ENCODE results near the gene XYLT2. TPM values are rescaled to one million over a fixed set of nuclear protein-coding genes. Genes with fewer than 3 reads are reported as not detected.
"Not testable (repeated sequence)": the region's sequence is repeated elsewhere in the genome, so short reads cannot be mapped to it uniquely, and the experiment has no call there.

XYLT2 gene
- polyA plus RNA-seq, 2 of the 4 experiments (the other 2 are of a cell fraction): 9.7 to 15.8 TPM

DNA sequence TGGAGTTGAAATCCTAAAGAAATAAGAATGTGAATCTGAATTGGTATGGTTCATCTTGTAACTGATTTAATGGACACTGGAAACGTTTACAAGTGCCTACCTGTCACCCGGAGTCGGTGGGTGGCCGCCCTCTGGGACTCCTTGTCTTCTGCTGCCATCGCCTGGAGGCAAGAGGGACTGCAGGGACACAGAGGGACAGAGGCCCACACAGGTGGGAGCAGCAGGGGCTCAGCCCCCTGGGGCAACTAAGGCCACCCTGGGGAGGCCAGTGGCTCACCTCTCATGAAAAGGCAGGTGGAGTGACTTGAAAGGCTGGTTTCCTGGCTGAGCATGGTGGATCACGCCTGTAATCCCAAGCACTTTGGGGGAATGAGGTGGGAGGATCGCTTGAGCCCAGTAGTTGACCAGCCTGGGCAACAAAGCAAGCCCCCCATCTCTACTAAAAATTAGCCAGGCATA is 48.5 kb upstream of the XYLT2 start:
- FAIRE-seq (no peak), DNase-seq (ENCODE audit: low read depth in 1 of 2, low spot score in 1 of 2) (peak; percentile 81 to 90), ATAC-seq (peak; percentile 93 to 99)
- no peak overlapping the region for H3K4me3 ChIP-seq
- POLR2A ChIA-PET: no interaction called here
- WGBS (ENCODE audit: missing lambda C conversion rate): 15% methylated on average over 7 of the region's 7 CpGs
- H3K4me2 ChIP-seq: no peak overlapping the region
- CTCF ChIA-PET: interaction anchor here (0.6 to 46.2 kb wide), 63 partner anchors 2 to 554 kb away, joined by 3 to 1256 read pairs (median 4); partner anchors contain the start of genes COL1A1, PDK2, SGCA and TMEM92
- TF ChIP-seq, protein P1, sequence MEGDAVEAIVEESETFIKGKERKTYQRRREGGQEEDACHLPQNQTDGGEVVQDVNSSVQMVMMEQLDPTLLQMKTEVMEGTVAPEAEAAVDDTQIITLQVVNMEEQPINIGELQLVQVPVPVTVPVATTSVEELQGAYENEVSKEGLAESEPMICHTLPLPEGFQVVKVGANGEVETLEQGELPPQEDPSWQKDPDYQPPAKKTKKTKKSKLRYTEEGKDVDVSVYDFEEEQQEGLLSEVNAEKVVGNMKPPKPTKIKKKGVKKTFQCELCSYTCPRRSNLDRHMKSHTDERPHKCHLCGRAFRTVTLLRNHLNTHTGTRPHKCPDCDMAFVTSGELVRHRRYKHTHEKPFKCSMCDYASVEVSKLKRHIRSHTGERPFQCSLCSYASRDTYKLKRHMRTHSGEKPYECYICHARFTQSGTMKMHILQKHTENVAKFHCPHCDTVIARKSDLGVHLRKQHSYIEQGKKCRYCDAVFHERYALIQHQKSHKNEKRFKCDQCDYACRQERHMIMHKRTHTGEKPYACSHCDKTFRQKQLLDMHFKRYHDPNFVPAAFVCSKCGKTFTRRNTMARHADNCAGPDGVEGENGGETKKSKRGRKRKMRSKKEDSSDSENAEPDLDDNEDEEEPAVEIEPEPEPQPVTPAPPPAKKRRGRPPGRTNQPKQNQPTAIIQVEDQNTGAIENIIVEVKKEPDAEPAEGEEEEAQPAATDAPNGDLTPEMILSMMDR (IDR thresholded peaks at IDR 0.05): peak; percentile 99
- TF ChIP-seq SMC3 (IDR thresholded peaks at IDR 0.05): peak; percentile 100
- TF ChIP-seq, protein P2, sequence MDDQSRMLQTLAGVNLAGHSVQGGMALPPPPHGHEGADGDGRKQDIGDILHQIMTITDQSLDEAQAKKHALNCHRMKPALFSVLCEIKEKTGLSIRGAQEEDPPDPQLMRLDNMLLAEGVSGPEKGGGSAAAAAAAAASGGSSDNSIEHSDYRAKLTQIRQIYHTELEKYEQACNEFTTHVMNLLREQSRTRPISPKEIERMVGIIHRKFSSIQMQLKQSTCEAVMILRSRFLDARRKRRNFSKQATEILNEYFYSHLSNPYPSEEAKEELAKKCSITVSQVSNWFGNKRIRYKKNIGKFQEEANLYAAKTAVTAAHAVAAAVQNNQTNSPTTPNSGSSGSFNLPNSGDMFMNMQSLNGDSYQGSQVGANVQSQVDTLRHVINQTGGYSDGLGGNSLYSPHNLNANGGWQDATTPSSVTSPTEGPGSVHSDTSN (IDR thresholded peaks at IDR 0.05): no peak
- 0 out of 2 replicates have a peak, but pooled peaks have one; percentile 49 for TF ChIP-seq MAZ (IDR thresholded peaks at IDR 0.05; ENCODE audit: borderline replicate concordance, low read depth, low read length)
- peak; percentile 100 for TF ChIP-seq RAD21 (conservative IDR thresholded peaks at IDR 0.05 in 1 of 2, IDR thresholded peaks at IDR 0.05 in 1 of 2)
- H3K4me1 ChIP-seq: no peaks in the 10 kb centered on the region
- no peak overlapping the region for H3K27ac ChIP-seq
- no peaks in the 10 kb centered on the region for H3K9me3 ChIP-seq

DNA sequence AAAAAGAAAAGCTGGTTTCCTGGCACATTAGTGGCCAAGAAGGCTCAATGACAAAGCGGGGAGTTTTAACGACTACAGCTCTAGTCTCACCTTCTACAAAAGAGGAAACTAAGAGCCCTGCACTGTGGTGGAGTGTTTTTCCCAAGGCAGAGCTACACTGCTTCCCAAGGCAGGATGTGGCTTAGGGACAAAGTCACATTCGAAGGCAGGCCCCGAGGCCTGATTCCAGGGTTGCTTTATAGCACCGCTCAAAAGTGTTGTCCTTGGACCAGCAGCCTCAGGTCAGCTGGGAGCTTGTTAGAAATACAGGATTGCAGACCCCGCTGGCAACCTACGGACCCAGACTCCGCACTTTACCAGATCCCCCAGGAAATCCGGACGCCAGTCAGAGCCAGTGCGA is 47.9 kb upstream of the XYLT2 start:
- no peaks in the 10 kb centered on the region for H3K4me1 ChIP-seq
- no peak overlapping the region for H3K4me3 ChIP-seq
- no peak overlapping the region for H3K4me2 ChIP-seq
- ChIA-PET CTCF (interaction anchor here (0.6 to 46.2 kb wide), 48 partner anchors 1 to 1197 kb away, joined by 3 to 1256 read pairs (median 4); partner anchors contain the start of genes COL1A1, PDK2, SGCA and TMEM92), POLR2A (interaction anchor here (1.1 kb wide), 1 partner anchor 98 kb away, joined by 4 read pairs; no protein-coding TSS in a partner anchor)
- DNase-seq (ENCODE audit: low read depth in 1 of 2, low spot score in 1 of 2) (no peak), ATAC-seq (peak in 1 of 2 experiments; percentile 35; a peak in 3 of 6 replicates), FAIRE-seq (no peak)
- no peak overlapping the region for H3K27ac ChIP-seq
- no peaks in the 10 kb centered on the region for H3K9me3 ChIP-seq
- 55% methylated on average over 11 of the region's 11 CpGs for WGBS (ENCODE audit: missing lambda C conversion rate)
- TF ChIP-seq KDM5A (IDR thresholded peaks at IDR 0.05) (no peak), MYC (IDR thresholded peaks at IDR 0.05; ENCODE audit: borderline replicate concordance, low read length) (no peak)

DNA sequence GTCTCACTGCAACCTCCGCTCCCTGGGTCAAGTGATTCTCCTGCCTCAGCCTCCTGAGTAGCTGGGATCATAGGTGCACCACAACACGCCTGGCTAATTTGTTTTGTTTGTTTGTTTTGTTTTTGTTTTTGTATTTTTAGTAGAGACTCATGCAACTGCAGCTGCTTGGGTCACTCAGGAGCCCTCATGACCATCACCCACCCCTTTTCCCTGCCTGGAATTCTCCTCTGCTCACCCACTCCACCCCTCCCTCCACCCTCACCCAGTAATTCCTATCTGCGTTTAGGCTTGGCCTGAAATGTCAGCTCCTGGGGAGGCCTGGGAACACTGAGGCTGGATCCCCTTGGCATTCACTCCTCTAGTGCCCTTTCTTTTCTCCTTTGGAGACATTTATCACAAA is 46.1 kb upstream of the XYLT2 start:
- ChIA-PET POLR2A (no interaction called here), CTCF (interaction anchor here (0.7 to 46.2 kb wide), 8 partner anchors 1 to 301 kb away, joined by 3 to 1256 read pairs (median 200); partner anchors contain the start of genes COL1A1, PDK2 and TMEM92)
- DNase-seq (ENCODE audit: low read depth in 1 of 2, low spot score in 1 of 2) (no peak), FAIRE-seq (no peak), ATAC-seq (no peak)
- no peak overlapping the region for H3K4me2 ChIP-seq
- no peak overlapping the region for H3K4me3 ChIP-seq
- H3K9me3 ChIP-seq: no peaks in the 10 kb centered on the region
- H3K4me1 ChIP-seq: no peaks in the 10 kb centered on the region
- H3K27ac ChIP-seq: no peak overlapping the region
- no peak for TF ChIP-seq KDM1A (IDR thresholded peaks at IDR 0.05; ENCODE audit: low read depth)
- no peak for TF ChIP-seq FOSL2 (IDR thresholded peaks at IDR 0.05)
- no peak for TF ChIP-seq FOSL2 (CRISPR knock-in tag; IDR thresholded peaks at IDR 0.05)
- no peak for TF ChIP-seq CBX2 (IDR thresholded peaks at IDR 0.05; ENCODE audit: borderline replicate concordance, low read depth)
- no peak for TF ChIP-seq MYC (IDR thresholded peaks at IDR 0.05; ENCODE audit: borderline replicate concordance, low read length)
- TF ChIP-seq, protein P1 (IDR thresholded peaks at IDR 0.05): no peak
- no peak for TF ChIP-seq POLR2A (IDR thresholded peaks at IDR 0.05; ENCODE audit: low read length)
- no peak for TF ChIP-seq HDAC2 (IDR thresholded peaks at IDR 0.05)
- TF ChIP-seq, protein P3, sequence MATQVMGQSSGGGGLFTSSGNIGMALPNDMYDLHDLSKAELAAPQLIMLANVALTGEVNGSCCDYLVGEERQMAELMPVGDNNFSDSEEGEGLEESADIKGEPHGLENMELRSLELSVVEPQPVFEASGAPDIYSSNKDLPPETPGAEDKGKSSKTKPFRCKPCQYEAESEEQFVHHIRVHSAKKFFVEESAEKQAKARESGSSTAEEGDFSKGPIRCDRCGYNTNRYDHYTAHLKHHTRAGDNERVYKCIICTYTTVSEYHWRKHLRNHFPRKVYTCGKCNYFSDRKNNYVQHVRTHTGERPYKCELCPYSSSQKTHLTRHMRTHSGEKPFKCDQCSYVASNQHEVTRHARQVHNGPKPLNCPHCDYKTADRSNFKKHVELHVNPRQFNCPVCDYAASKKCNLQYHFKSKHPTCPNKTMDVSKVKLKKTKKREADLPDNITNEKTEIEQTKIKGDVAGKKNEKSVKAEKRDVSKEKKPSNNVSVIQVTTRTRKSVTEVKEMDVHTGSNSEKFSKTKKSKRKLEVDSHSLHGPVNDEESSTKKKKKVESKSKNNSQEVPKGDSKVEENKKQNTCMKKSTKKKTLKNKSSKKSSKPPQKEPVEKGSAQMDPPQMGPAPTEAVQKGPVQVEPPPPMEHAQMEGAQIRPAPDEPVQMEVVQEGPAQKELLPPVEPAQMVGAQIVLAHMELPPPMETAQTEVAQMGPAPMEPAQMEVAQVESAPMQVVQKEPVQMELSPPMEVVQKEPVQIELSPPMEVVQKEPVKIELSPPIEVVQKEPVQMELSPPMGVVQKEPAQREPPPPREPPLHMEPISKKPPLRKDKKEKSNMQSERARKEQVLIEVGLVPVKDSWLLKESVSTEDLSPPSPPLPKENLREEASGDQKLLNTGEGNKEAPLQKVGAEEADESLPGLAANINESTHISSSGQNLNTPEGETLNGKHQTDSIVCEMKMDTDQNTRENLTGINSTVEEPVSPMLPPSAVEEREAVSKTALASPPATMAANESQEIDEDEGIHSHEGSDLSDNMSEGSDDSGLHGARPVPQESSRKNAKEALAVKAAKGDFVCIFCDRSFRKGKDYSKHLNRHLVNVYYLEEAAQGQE (IDR thresholded peaks at IDR 0.05): no peak
- TF ChIP-seq RNF2 (IDR thresholded peaks at IDR 0.05; ENCODE audit: borderline replicate concordance, low read depth): no peak
- TF ChIP-seq, protein P4, sequence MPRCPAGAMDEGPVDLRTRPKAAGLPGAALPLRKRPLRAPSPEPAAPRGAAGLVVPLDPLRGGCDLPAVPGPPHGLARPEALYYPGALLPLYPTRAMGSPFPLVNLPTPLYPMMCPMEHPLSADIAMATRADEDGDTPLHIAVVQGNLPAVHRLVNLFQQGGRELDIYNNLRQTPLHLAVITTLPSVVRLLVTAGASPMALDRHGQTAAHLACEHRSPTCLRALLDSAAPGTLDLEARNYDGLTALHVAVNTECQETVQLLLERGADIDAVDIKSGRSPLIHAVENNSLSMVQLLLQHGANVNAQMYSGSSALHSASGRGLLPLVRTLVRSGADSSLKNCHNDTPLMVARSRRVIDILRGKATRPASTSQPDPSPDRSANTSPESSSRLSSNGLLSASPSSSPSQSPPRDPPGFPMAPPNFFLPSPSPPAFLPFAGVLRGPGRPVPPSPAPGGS (IDR thresholded peaks at IDR 0.05): no peak
- no peak for TF ChIP-seq PHF8 (IDR thresholded peaks at IDR 0.05; ENCODE audit: borderline replicate concordance, low read depth)
- TF ChIP-seq HEYL (CRISPR knock-in tag; IDR thresholded peaks at IDR 0.05): no peak
- TF ChIP-seq CBX8 (IDR thresholded peaks at IDR 0.05): no peak
- WGBS (ENCODE audit: missing lambda C conversion rate): 83% methylated on average over 3 of the region's 3 CpGs

DNA sequence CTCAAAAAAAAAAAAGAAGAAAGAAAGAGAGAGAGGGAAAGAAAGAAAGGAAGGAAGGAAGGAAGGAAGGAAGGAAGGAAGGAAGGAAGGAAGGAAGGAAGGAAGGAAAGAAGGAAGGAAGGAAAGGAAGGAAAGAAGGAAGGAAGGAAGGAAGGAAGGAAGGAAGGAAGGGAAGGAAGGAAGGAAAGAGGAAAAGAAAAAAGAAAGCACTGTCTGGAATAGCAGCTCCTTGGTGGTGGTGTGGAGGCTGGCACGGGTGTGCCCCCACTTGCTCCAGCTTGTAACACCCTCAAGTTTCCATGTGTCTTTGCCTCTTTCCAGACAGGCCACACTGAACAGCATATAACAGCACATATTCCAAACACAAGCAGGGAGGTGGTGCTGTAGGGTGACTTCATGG is 45.1 kb upstream of the XYLT2 start:
- FAIRE-seq; H3K9me3 ChIP-seq; ATAC-seq; H3K27ac ChIP-seq; H3K4me1 ChIP-seq; POLR2A ChIA-PET; DNase-seq (ENCODE audit: low read depth in 1 of 2, low spot score in 1 of 2); H3K4me2 ChIP-seq; H3K4me3 ChIP-seq: not testable (repeated sequence)
- CTCF ChIA-PET: interaction anchor here (0.5 to 46.2 kb wide), 7 partner anchors 2 to 324 kb away, joined by 3 to 1256 read pairs (median 326); partner anchors contain the start of genes COL1A1 and TMEM92
- 26% methylated on average over 1 of the region's 1 CpG for WGBS (ENCODE audit: missing lambda C conversion rate)
